22Rv1 (cell line): ENCODE measurements around the gene HCN3.
A peak's percentile ranks its signal among the peaks of the same experiment; 100 is the strongest.

Source experiments
- H3K27ac ChIP-seq: fragments of 450-650 bp; 2 replicates; pipeline ENCODE4 v1.5.1; 2017
- CTCF ChIP-seq: fragments of 450-650 bp; IDR thresholded peaks from 2 replicates; pipeline ENCODE4 v1.5.1; 2017; ENCODE audit warnings: mild to moderate bottlenecking
- ZFX ChIP-seq: fragments of 450-650 bp; IDR thresholded peaks from 2 replicates; pipeline ENCODE4 v1.6.1; 2017; ENCODE audit warnings: antibody characterized with exemption, borderline replicate concordance

HCN3 gene

GRCh38 chr1:155251566-155251965 is 25.7 kb upstream of the HCN3 start:
- H3K27ac ChIP-seq = peak overlapping the region; percentile 42
- TF ChIP-seq CTCF = no peak
- no peak for TF ChIP-seq ZFX

- TF ChIP-seq CTCF (0 out of 2 replicates have a peak, but pooled peaks have one; percentile 5), ZFX (no peak)
- no peak overlapping the region for H3K27ac ChIP-seq
These were observed 24.1 kb upstream of the HCN3 start for GRCh38 chr1:155253208-155253607.

- H3K27ac ChIP-seq = peak overlapping the region; percentile 70
- TF ChIP-seq CTCF = no peak
These were observed 23.5 kb upstream of the HCN3 start for GRCh38 chr1:155253797-155254196.

- peak overlapping the region; percentile 70 for H3K27ac ChIP-seq
- no peak for TF ChIP-seq ZFX
- no peak for TF ChIP-seq CTCF
These were observed 23.0 kb upstream of the HCN3 start for GRCh38 chr1:155254228-155254713.

GRCh38 chr1:155254714-155255242 is 22.5 kb upstream of the HCN3 start:
- TF ChIP-seq CTCF = no peak
- no peak for TF ChIP-seq ZFX
- H3K27ac ChIP-seq = peak overlapping the region; percentile 70

GRCh38 chr1:155255243-155256007 is 21.8 kb upstream of the HCN3 start, which contains the start of gene ENTREP3:
ENTREP3 (minus strand) TSS chr1:155255483; CDS start chr1:155254877, 606 bp downstream.
- TF ChIP-seq ZFX (no peak), CTCF (no peak)
- peak within 1 kb of the TSS; percentile 70 for H3K27ac ChIP-seq

- peak overlapping the region; percentile 70 for H3K27ac ChIP-seq
These were observed 21.0 kb upstream of the HCN3 start for GRCh38 chr1:155256058-155256852.

More at GRCh38 chr1:155256058-155256852, 21.0 kb upstream of the HCN3 start:
- TF ChIP-seq ZFX (no peak), CTCF (no peak)
